K562 (cell line): ENCODE measurements around the gene RNASET2. TPM values are rescaled to one million over a fixed set of nuclear protein-coding genes. Genes with fewer than 3 reads are reported as not detected.
A peak's percentile ranks its signal among the peaks of the same experiment; 100 is the strongest.

Source experiments
- ATF1 ChIP-seq, 2 experiments: fragments of 450-650 bp in 1 of 2; IDR thresholded peaks; 2 replicates each; pipeline ENCODE4 v1.6.1; 2016; ENCODE audit warnings: missing compliant biosample characterization in 1 of 2, missing genetic modification characterization in 1 of 2
- CBX2 ChIP-seq: fragments of 200-600 bp; sonication (generic); IDR thresholded peaks from one replicate; pipeline ENCODE4 v1.6.1; 2012; ENCODE audit warnings: mild to moderate bottlenecking, low read length, inconsistent platforms; ENCODE audit not compliant: insufficient read depth, poor library complexity, severe bottlenecking
- CREB3L1 ChIP-seq: fragments of 450-650 bp; IDR thresholded peaks from 2 replicates; pipeline ENCODE4 v1.6.1; 2014; ENCODE audit warnings: low read depth, mild to moderate bottlenecking, moderate library complexity, borderline replicate concordance
- CTCF ChIP-seq, 3 experiments: IDR thresholded peaks in 2 of 3; conservative IDR thresholded peaks in 1 of 3; 2 replicates each; pipeline ENCODE4 v1.5.1; 2011 to 2012; ENCODE audit warnings: low read length in 3 of 3, mild to moderate bottlenecking in 3 of 3, control low read depth in 2 of 3, improper control_type of control experiment in 1 of 3, inconsistent platforms in 1 of 3, low read depth in 1 of 3, mixed read lengths in 1 of 3, moderate library complexity in 1 of 3; ENCODE audit not compliant: insufficient read depth in 2 of 3
- IRF1 ChIP-seq: sonication (generic); formaldehyde crosslinking; IDR thresholded peaks from 2 replicates; pipeline ENCODE4 v1.8.0; 2022; ENCODE audit warnings: missing genetic modification reagents, mild to moderate bottlenecking, borderline replicate concordance
- NCOA6 ChIP-seq: fragments of 450-650 bp; IDR thresholded peaks from 2 replicates; pipeline ENCODE4 v1.6.1; 2017; ENCODE audit warnings: mild to moderate bottlenecking
- NKRF ChIP-seq: fragments of 450-650 bp; IDR thresholded peaks from 2 replicates; pipeline ENCODE4 v1.6.1; 2016; ENCODE audit warnings: borderline replicate concordance
- TCF7L2 ChIP-seq: fragments of 150-350 bp; IDR thresholded peaks from 2 replicates; pipeline ENCODE4 v1.6.1; 2016; ENCODE audit warnings: low read depth, mild to moderate bottlenecking, low read length, moderate library complexity
- TEAD1 ChIP-seq, 2 experiments: fragments of 450-650 bp in 1 of 2; sonication (generic) in 1 of 2; formaldehyde crosslinking; IDR thresholded peaks; 2 replicates each; pipeline versions ENCODE4 v1.4.0 to v1.8.0; 2020 to 2022; ENCODE audit warnings: mild to moderate bottlenecking in 2 of 2, missing genetic modification reagents in 1 of 2
- TEAD4 ChIP-seq, 2 experiments: sonication (generic) in 1 of 2; formaldehyde crosslinking in 1 of 2; IDR thresholded peaks; 2 replicates each; pipeline versions ENCODE4 v1.6.1 to v1.8.0; 2012 to 2022; ENCODE audit warnings: borderline replicate concordance in 1 of 2, inconsistent platforms in 1 of 2, low read length in 1 of 2, mild to moderate bottlenecking in 1 of 2, missing genetic modification reagents in 1 of 2
- WHSC1 ChIP-seq: IDR thresholded peaks from one replicate; pipeline ENCODE4 v1.6.1; 2012; ENCODE audit warnings: low read length, control low read depth, inconsistent platforms
- ZBTB1 ChIP-seq: sonication (generic); formaldehyde crosslinking; IDR thresholded peaks from 2 replicates; pipeline ENCODE4 v1.8.1; 2023; ENCODE audit warnings: missing genetic modification reagents, low read depth, mild to moderate bottlenecking, borderline replicate concordance
- ZFP30 ChIP-seq: fragments of 250-450 bp; sonication (Bioruptor Pico); IDR thresholded peaks from 2 replicates; pipeline ENCODE4 v1.8.0; 2022; ENCODE audit warnings: moderate library complexity, mild to moderate bottlenecking, inconsistent platforms, borderline replicate concordance
- ZNF121 ChIP-seq: sonication (generic); formaldehyde crosslinking; conservative IDR thresholded peaks from 2 replicates; pipeline ENCODE4 v1.8.0; 2022; ENCODE audit warnings: missing genetic modification reagents
- ZNF217 ChIP-seq: sonication (generic); formaldehyde crosslinking; IDR thresholded peaks from 2 replicates; pipeline ENCODE4 v1.8.0; 2022; ENCODE audit warnings: mild to moderate bottlenecking, missing genetic modification reagents
- ZNF395 ChIP-seq: fragments of 200-800 bp; sonication (Bioruptor generic); IDR thresholded peaks from 2 replicates; pipeline ENCODE4 v1.6.1; 2017; ENCODE audit warnings: missing genetic modification characterization, missing compliant biosample characterization
- polyA plus RNA-seq, 8 experiments: library from polyadenylated mRNA; depleted of rRNA in 4 of 8; stranded (reverse) in 5 of 8; unstranded in 3 of 8; fragments of >200 nt; fragmentation: Nextera tagmentation in 2 of 8; fragmentation: Illumina TruSeq in 1 of 8; extraction: Ambion mirVana in 2 of 8; extraction: Trizol in 1 of 8; gene quantifications; 2 replicates each; pipeline versions ENCODE4 v1.2.1 to v1.2.3, GENCODE V29; 2011 to 2014; ENCODE audit warnings: inconsistent platforms in 1 of 8, missing spikeins in 1 of 8
- total RNA-seq, 7 experiments: library from RNA; depleted of rRNA in 6 of 7; stranded (reverse); fragments of >200 nt in 6 of 7; fragmentation: Illumina TruSeq in 2 of 7; extraction: Trizol in 2 of 7; gene quantifications; 2 replicates each; pipeline versions ENCODE4 v1.2.1 to v1.2.3, GENCODE V29; 2011 to 2021; ENCODE audit warnings: low replicate concordance in 1 of 7

The RNASET2 gene
- total and polyA plus RNA-seq, 9 of the 15 experiments (the other 6 are each of a cell fraction or from before 2014, with no cell fraction given): 7.4 to 141 (median 91.3) TPM

GRCh38 chr6:166998256-166999144 lies 42.1 kb upstream of the RNASET2 start (continued):
- no peak for TF ChIP-seq WHSC1
- TF ChIP-seq ZNF217 (CRISPR knock-in tag): peak; percentile 75; the same call in 1 of the 2 replicates
- no peak for TF ChIP-seq ATF1 (CRISPR knock-in tag; IDR thresholded peaks at IDR 0.05)
- TF ChIP-seq ATF1 (tag; IDR thresholded peaks at IDR 0.05): 0 out of 2 replicates have a peak, but pooled peaks have one; percentile 36
- peak; percentile 89; the same call in 1 of the 2 replicates for TF ChIP-seq NKRF
- TF ChIP-seq ZBTB1 (CRISPR knock-in tag): no peak
- peak; percentile 25 for TF ChIP-seq TEAD4 (IDR thresholded peaks at IDR 0.05; ENCODE audit: low read length)
- TF ChIP-seq TEAD4 (CRISPR knock-in tag; IDR thresholded peaks at IDR 0.05; ENCODE audit: borderline replicate concordance): no peak
- no peak for TF ChIP-seq CBX2
- TF ChIP-seq CTCF (IDR thresholded peaks at IDR 0.05 in 2 of 3, conservative IDR thresholded peaks at IDR 0.05 in 1 of 3; ENCODE audit: insufficient read depth in 2 of 3, low read depth in 1 of 3, low read length in 3 of 3): peak in 2 of 3 experiments; percentile 19 to 22; a peak in 1 of 6 replicates
- 0 out of 2 replicates have a peak, but pooled peaks have one; percentile 42 for TF ChIP-seq IRF1 (CRISPR knock-in tag)
- no peak for TF ChIP-seq NCOA6
- 0 out of 2 replicates have a peak, but pooled peaks have one; percentile 9 for TF ChIP-seq ZNF121 (CRISPR knock-in tag)
- TF ChIP-seq ZNF395 (CRISPR knock-in tag): peak; percentile 54; the same call in 1 of the 2 replicates
- no peak for TF ChIP-seq TCF7L2
- TF ChIP-seq CREB3L1: peak; percentile 13; the same call in 1 of the 2 replicates
- no peak for TF ChIP-seq ZFP30 (CRISPR knock-in tag)
- TF ChIP-seq TEAD1 (CRISPR knock-in tag; IDR thresholded peaks at IDR 0.05): 0 out of 4 replicates have a peak, but pooled peaks of 1 of the 2 experiments have one; percentile 4
